Smooth muscle cell (in vitro differentiated cells): ENCODE data around the gene GAPDHS. TPM values are rescaled to one million over a fixed set of nuclear protein-coding genes. Genes with fewer than 3 reads are reported as not detected.

Experiments used
- DNase-seq: peaks from one replicate; lab custom pipeline; 2025; ENCODE audit not compliant: unreplicated experiment; lab: John Stamatoyannopoulos, UW
- H2AFZ ChIP-seq: fragments of 200-600 bp; sonication (generic); 2 replicates; pipeline ENCODE4 v1.6.0; 2016; ENCODE audit warnings: antibody characterized with exemption, low read depth, mild to moderate bottlenecking
- H3F3A ChIP-seq: fragments of 200-600 bp; sonication (generic); 2 replicates; pipeline ENCODE4 v1.6.0; 2017; ENCODE audit warnings: antibody characterized with exemption, low read depth
- H3K27ac ChIP-seq: fragments of 200-600 bp; sonication (generic); 2 replicates; pipeline ENCODE4 v1.5.1; 2016; ENCODE audit warnings: low read depth, mild to moderate bottlenecking
- H3K27me3 ChIP-seq: fragments of 200-600 bp; sonication (generic); 2 replicates; pipeline ENCODE4 v1.6.1; 2016; ENCODE audit warnings: low read depth, mild to moderate bottlenecking
- H3K36me3 ChIP-seq: fragments of 200-600 bp; sonication (generic); 2 replicates; pipeline ENCODE4 v1.5.1; 2016; ENCODE audit warnings: low read depth
- H3K4me1 ChIP-seq: fragments of 200-600 bp; sonication (generic); 2 replicates; pipeline ENCODE4 v1.5.1; 2016; ENCODE audit warnings: low read depth
- H3K4me2 ChIP-seq: fragments of 200-600 bp; sonication (generic); 2 replicates; pipeline ENCODE4 v1.6.0; 2016; ENCODE audit warnings: mild to moderate bottlenecking
- H3K4me3 ChIP-seq: fragments of 200-600 bp; sonication (generic); 2 replicates; pipeline ENCODE4 v1.5.1; 2016; ENCODE audit warnings: mild to moderate bottlenecking
- H3K79me2 ChIP-seq: fragments of 200-600 bp; sonication (generic); 2 replicates; pipeline ENCODE4 v1.6.0; 2016; ENCODE audit warnings: low read depth, mild to moderate bottlenecking
- H3K9ac ChIP-seq: fragments of 200-600 bp; sonication (generic); 2 replicates; pipeline ENCODE4 v1.6.0; 2016; ENCODE audit warnings: low read depth
- H3K9me3 ChIP-seq: fragments of 200-600 bp; sonication (generic); replicated peaks from 2 replicates; pipeline ENCODE4 v1.5.1; 2016; ENCODE audit warnings: low read depth
- H4K20me1 ChIP-seq: fragments of 200-600 bp; sonication (generic); 2 replicates; pipeline ENCODE4 v1.6.0; 2016; ENCODE audit warnings: low read depth
- CTCF ChIP-seq: fragments of 200-600 bp; sonication (generic); IDR thresholded peaks from 2 replicates; pipeline ENCODE4 v1.5.1; 2017; ENCODE audit warnings: borderline replicate concordance, mild to moderate bottlenecking, antibody characterized with exemption; ENCODE audit not compliant: insufficient read depth, poor library complexity, severe bottlenecking
- WGBS: methylation state at CpG from one replicate; pipeline ENCODE4 v1.1.7; 2016; ENCODE audit warnings: low lambda C conversion rate; 5-methylcytosine and 5-hydroxymethylcytosine counted together
- polyA plus RNA-seq: library from polyadenylated mRNA; unstranded; fragments of >200 nt; fragmentation: Nextera tagmentation; extraction: Ambion mirVana; gene quantifications from 2 replicates; pipeline ENCODE4 v1.2.1, GENCODE V29; 2016
- total RNA-seq: library from RNA; depleted of rRNA; stranded (reverse); fragments of >200 nt; gene quantifications from 2 replicates; pipeline ENCODE4 v1.2.3, GENCODE V29; 2014

Gene GAPDHS
- total and polyA plus RNA-seq, 2 experiments from 2014 or later: 0.16 TPM; not detected in 1

- H3K79me2 ChIP-seq: no peaks in the 10 kb centered on the region
- 86% methylated on average over 7 of the region's 7 CpGs for WGBS
- no peaks in the 10 kb centered on the region for H4K20me1 ChIP-seq
- no peak for TF ChIP-seq CTCF
- no peaks in the 10 kb centered on the region for H3K36me3 ChIP-seq
- DNase-seq: no peak
- no peak overlapping the region for H3K4me2 ChIP-seq
- no peak overlapping the region for H3K27ac ChIP-seq
- H3F3A ChIP-seq: no peaks in the 10 kb centered on the region
- H2AFZ ChIP-seq: no peak overlapping the region
- H3K4me3 ChIP-seq: no peak overlapping the region
- peaks cover 7% of the 10 kb centered on the region for H3K4me1 ChIP-seq
- H3K9me3 ChIP-seq: no peaks in the 10 kb centered on the region
- H3K9ac ChIP-seq: no peak overlapping the region
- H3K27me3 ChIP-seq: peaks cover 8% of the 10 kb centered on the region
These were observed 21.9 kb upstream of the GAPDHS start for GRCh38 chr19:35511337-35511736.

- H3K9me3 ChIP-seq: no peaks in the 10 kb centered on the region
- no peak for TF ChIP-seq CTCF
- no peak overlapping the region for H3K4me3 ChIP-seq
- H3K4me1 ChIP-seq: peaks cover 7% of the 10 kb centered on the region
- no peaks in the 10 kb centered on the region for H3K79me2 ChIP-seq
- no peaks in the 10 kb centered on the region for H3F3A ChIP-seq
- H3K9ac ChIP-seq: no peak overlapping the region
- DNase-seq: no peak
- H3K36me3 ChIP-seq: no peaks in the 10 kb centered on the region
- no peak overlapping the region for H3K4me2 ChIP-seq
- no peak overlapping the region for H2AFZ ChIP-seq
- no peaks in the 10 kb centered on the region for H4K20me1 ChIP-seq
- H3K27ac ChIP-seq: no peak overlapping the region
- peaks cover 7% of the 10 kb centered on the region for H3K27me3 ChIP-seq
- WGBS: 89% methylated on average over 15 of the region's 15 CpGs
These were observed 20.2 kb upstream of the GAPDHS start for GRCh38 chr19:35512831-35513627.

GRCh38 chr19:35513628-35514281, 19.5 kb upstream of the GAPDHS start, which contains the start of gene DMKN:
Gene DMKN (minus strand): TSS chr19:35513649. CDS start chr19:35513475, 174 bp downstream.
- Histone ChIP-seq H3K4me3 (no peak within 1 kb of the TSS), H3K79me2 (no peaks in the 10 kb centered on the region), H3K9ac (no peak within 1 kb of the TSS), H3K9me3 (no peaks in the 10 kb centered on the region), H2AFZ (no peak within 1 kb of the TSS), H3K27me3 (peaks cover under 1% of the 10 kb centered on the region), H3F3A (no peaks in the 10 kb centered on the region), H3K27ac (no peak within 1 kb of the TSS), H3K36me3 (no peaks in the 10 kb centered on the region), H3K4me2 (peak within 1 kb of the TSS; percentile 54), H4K20me1 (no peaks in the 10 kb centered on the region), H3K4me1 (peaks cover 3% of the 10 kb centered on the region)
- no peak for TF ChIP-seq CTCF
- 29% methylated on average over 15 of the region's 15 CpGs for WGBS
- DNase-seq: no peak
